ENCODE results near the gene CCDC92B.

DNA sequence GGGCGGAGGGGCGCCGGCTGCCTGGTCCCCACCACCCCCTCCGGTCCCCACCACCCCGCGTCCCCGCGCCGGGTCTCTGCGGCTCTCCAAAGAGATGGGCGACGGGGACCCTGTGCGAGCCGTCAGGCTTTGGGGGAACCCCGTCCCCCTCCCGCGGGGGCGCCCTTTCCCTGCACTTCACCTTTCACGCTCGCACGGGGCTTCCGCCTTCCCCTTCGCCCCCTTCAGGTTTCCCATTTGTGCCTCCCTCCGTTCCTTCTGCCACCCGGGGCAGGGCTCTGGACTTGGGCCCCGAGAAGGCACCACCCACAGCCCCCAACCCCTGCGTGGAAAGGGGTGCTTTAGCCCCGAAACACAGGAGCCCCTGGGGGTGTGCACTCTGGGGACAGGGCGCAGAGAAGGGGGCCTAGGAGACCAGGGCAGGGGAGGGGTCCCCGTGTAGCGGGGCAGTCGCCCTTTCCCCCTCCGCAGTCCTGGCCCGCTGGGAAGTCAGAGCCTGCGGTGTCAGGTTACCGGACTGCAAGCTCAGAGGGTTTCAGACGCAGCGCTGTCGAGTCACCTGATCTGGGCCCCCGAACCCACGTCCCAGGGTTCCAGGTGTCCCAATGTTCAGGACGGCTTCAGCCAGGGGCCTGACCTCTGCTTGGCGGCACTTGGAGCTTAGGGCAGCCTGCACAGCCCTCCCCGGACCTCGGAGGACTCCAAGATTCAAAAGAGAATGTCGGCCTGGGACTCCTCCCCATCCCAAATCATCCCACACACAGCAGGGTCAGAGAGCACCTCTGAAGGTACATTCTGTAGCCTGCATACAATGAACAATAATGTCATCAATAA is 6.7 kb upstream of the CCDC92B start:
- TF ChIP-seq, protein P1, sequence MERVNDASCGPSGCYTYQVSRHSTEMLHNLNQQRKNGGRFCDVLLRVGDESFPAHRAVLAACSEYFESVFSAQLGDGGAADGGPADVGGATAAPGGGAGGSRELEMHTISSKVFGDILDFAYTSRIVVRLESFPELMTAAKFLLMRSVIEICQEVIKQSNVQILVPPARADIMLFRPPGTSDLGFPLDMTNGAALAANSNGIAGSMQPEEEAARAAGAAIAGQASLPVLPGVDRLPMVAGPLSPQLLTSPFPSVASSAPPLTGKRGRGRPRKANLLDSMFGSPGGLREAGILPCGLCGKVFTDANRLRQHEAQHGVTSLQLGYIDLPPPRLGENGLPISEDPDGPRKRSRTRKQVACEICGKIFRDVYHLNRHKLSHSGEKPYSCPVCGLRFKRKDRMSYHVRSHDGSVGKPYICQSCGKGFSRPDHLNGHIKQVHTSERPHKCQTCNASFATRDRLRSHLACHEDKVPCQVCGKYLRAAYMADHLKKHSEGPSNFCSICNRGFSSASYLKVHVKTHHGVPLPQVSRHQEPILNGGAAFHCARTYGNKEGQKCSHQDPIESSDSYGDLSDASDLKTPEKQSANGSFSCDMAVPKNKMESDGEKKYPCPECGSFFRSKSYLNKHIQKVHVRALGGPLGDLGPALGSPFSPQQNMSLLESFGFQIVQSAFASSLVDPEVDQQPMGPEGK (CRISPR knock-in tag; IDR thresholded peaks at IDR 0.05; ENCODE audit: borderline replicate concordance), result no peak
- TF ChIP-seq ESRRG (CRISPR knock-in tag; IDR thresholded peaks at IDR 0.05) (no peak), ZNF70 (CRISPR knock-in tag; IDR thresholded peaks at IDR 0.05) (no peak), OSR1 (CRISPR knock-in tag; IDR thresholded peaks at IDR 0.05) (no peak), ZFP30 (CRISPR knock-in tag; IDR thresholded peaks at IDR 0.05) (no peak), RARB (CRISPR knock-in tag; IDR thresholded peaks at IDR 0.05) (no peak), ZC3H10 (CRISPR knock-in tag; IDR thresholded peaks at IDR 0.05) (no peak), ZNF565 (CRISPR knock-in tag; conservative IDR thresholded peaks at IDR 0.05; ENCODE audit: low read depth) (no peak), ARNTL (CRISPR knock-in tag; IDR thresholded peaks at IDR 0.05; ENCODE audit: borderline replicate concordance, low read depth) (no peak), ZNF8 (CRISPR knock-in tag; IDR thresholded peaks at IDR 0.05) (no peak)

Measured in SK-N-SH treated with all-trans-retinoic acid at 6 μM for 48 hours (cell line).